HepG2 (cell line): ENCODE measurements around the gene CLIC1. TPM values are rescaled to one million over a fixed set of nuclear protein-coding genes. Genes with fewer than 3 reads are reported as not detected.
A peak's percentile ranks its signal among the peaks of the same experiment; 100 is the strongest.

ENCODE experiments used
- CEBPG ChIP-seq: IDR thresholded peaks from 2 replicates; pipeline ENCODE4 v1.6.1; 2016
- CENPX ChIP-seq: sonication (generic); formaldehyde crosslinking; IDR thresholded peaks from 2 replicates; pipeline ENCODE4 v1.9.0; 2021; ENCODE audit warnings: mild to moderate bottlenecking, missing genetic modification reagents, moderate library complexity
- CERS6 ChIP-seq: sonication (generic); formaldehyde crosslinking; IDR thresholded peaks from 2 replicates; pipeline ENCODE4 v1.5.0; 2020; ENCODE audit warnings: missing genetic modification reagents
- GATA4 ChIP-seq: sonication (generic); IDR thresholded peaks from 2 replicates; pipeline ENCODE4 v1.6.1; 2016; ENCODE audit warnings: antibody characterized with exemption, low read depth, borderline replicate concordance
- GATAD2A ChIP-seq: IDR thresholded peaks from 2 replicates; pipeline ENCODE4 v1.6.1; 2016
- HBP1 ChIP-seq: IDR thresholded peaks from 2 replicates; pipeline ENCODE4 v1.6.1; 2016; ENCODE audit warnings: low read depth, control low read depth
- MAF1 ChIP-seq: sonication (generic); formaldehyde crosslinking; IDR thresholded peaks from 2 replicates; pipeline ENCODE4 v1.5.0; 2020; ENCODE audit warnings: missing genetic modification reagents, borderline replicate concordance
- PAXIP1 ChIP-seq: sonication (generic); formaldehyde crosslinking; conservative IDR thresholded peaks from 2 replicates; pipeline ENCODE4 v1.4.0; 2020; ENCODE audit warnings: mild to moderate bottlenecking, missing genetic modification reagents, moderate library complexity
- PCBP2 ChIP-seq: fragments of 200-400 bp; formaldehyde crosslinking; optimal IDR thresholded peaks from 2 replicates; pipeline ENCODE3; 2018; ENCODE audit warnings: low read length, low read depth; ENCODE audit not compliant: poor library complexity, severe bottlenecking
- POGK ChIP-seq: sonication (generic); formaldehyde crosslinking; conservative IDR thresholded peaks from 2 replicates; pipeline ENCODE4 v1.8.0; 2022; ENCODE audit warnings: mild to moderate bottlenecking, moderate library complexity, missing genetic modification reagents
- PRDM4 ChIP-seq: sonication (generic); formaldehyde crosslinking; IDR thresholded peaks from 2 replicates; pipeline ENCODE4 v1.9.0; 2021; ENCODE audit warnings: missing genetic modification reagents, borderline replicate concordance
- RORA ChIP-seq: sonication (generic); formaldehyde crosslinking; IDR thresholded peaks from 2 replicates; pipeline ENCODE4 v1.5.0; 2020; ENCODE audit warnings: mild to moderate bottlenecking, missing genetic modification reagents, moderate library complexity
- SAP130 ChIP-seq: IDR thresholded peaks from 2 replicates; pipeline ENCODE4 v1.6.1; 2016; ENCODE audit warnings: low read depth
- SKIL ChIP-seq: sonication (generic); formaldehyde crosslinking; IDR thresholded peaks from 2 replicates; pipeline ENCODE4 v1.8.0; 2022; ENCODE audit warnings: missing genetic modification reagents, mild to moderate bottlenecking, moderate library complexity, borderline replicate concordance
- TBL1XR1 ChIP-seq: fragments of 150-350 bp; IDR thresholded peaks from 2 replicates; pipeline ENCODE4 v1.6.1; 2014; ENCODE audit warnings: borderline replicate concordance, low read length; ENCODE audit not compliant: partially characterized antibody
- ZNF225 ChIP-seq: sonication (generic); formaldehyde crosslinking; IDR thresholded peaks from 2 replicates; pipeline ENCODE4 v1.4.0; 2020; ENCODE audit warnings: mild to moderate bottlenecking, missing genetic modification reagents
- ZNF235 ChIP-seq: sonication (generic); formaldehyde crosslinking; IDR thresholded peaks from 2 replicates; pipeline ENCODE4 v1.8.1; 2023; ENCODE audit warnings: mild to moderate bottlenecking, missing genetic modification reagents, borderline replicate concordance
- ZNF282 ChIP-seq: fragments of 450-650 bp; IDR thresholded peaks from 2 replicates; pipeline ENCODE4 v1.6.1; 2018; ENCODE audit not compliant: partially characterized antibody
- polyA plus RNA-seq, 8 experiments: library from polyadenylated mRNA; depleted of rRNA in 3 of 8; stranded (reverse) in 7 of 8; unstranded in 1 of 8; fragments of >200 nt; fragmentation: Illumina TruSeq in 4 of 8; extraction: Trizol in 4 of 8; gene quantifications; 2 replicates each; pipeline versions ENCODE4 v1.2.1 to v1.2.3, GENCODE V29; 2011 to 2016; ENCODE audit warnings: low read depth in 4 of 8, missing spikeins in 1 of 8, mixed read lengths in 1 of 8; ENCODE audit not compliant: insufficient read depth in 1 of 8
- total RNA-seq, 5 experiments: library from RNA; depleted of rRNA; stranded (reverse); fragments of >200 nt; fragmentation: Illumina TruSeq; extraction: Trizol; gene quantifications; 2 replicates each; pipeline ENCODE4 v1.2.3, GENCODE V29; 2016; ENCODE audit warnings: low read depth in 1 of 5

Gene CLIC1
- total and polyA plus RNA-seq, 2 of the 13 experiments (the other 11 are each of a cell fraction or from before 2014, with no cell fraction given), result 602 to 891 TPM

- TF ChIP-seq ZNF225 (no peak), ZNF235 (CRISPR knock-in tag) (no peak), CEBPG (CRISPR knock-in tag) (no peak), PCBP2 (no peak), PAXIP1 (CRISPR knock-in tag) (peak; percentile 75), POGK (CRISPR knock-in tag) (no peak), RORA (no peak), MAF1 (CRISPR knock-in tag) (no peak), GATAD2A (no peak), CERS6 (no peak), HBP1 (0 out of 2 replicates have a peak, but pooled peaks have one; percentile 76), TBL1XR1 (no peak), SKIL (CRISPR knock-in tag) (no peak), SAP130 (CRISPR knock-in tag) (peak; percentile 64), ZNF282 (no peak), CENPX (CRISPR knock-in tag) (no peak), PRDM4 (CRISPR knock-in tag) (no peak), GATA4 (no peak)
These were observed 41.9 kb upstream of the CLIC1 start (continued) for GRCh38 chr6:31778193-31778592.
